GM19043 (cell line): ENCODE measurements around the gene ANKMY1.
"Not testable (repeated sequence)": the region's sequence is repeated elsewhere in the genome, so short reads cannot be mapped to it uniquely, and the experiment has no call there.

Experiments
- ATAC-seq: cut with Tn5 transposase; IDR thresholded peaks from one replicate; pipeline ENCODE4 v1.9.1; 2021; ENCODE audit warnings: low read depth; ENCODE audit not compliant: unreplicated experiment

Gene ANKMY1

GRCh38 chr2:240557101-240557751, 562 bp downstream of the ANKMY1 start:
- no peak for ATAC-seq

DNA sequence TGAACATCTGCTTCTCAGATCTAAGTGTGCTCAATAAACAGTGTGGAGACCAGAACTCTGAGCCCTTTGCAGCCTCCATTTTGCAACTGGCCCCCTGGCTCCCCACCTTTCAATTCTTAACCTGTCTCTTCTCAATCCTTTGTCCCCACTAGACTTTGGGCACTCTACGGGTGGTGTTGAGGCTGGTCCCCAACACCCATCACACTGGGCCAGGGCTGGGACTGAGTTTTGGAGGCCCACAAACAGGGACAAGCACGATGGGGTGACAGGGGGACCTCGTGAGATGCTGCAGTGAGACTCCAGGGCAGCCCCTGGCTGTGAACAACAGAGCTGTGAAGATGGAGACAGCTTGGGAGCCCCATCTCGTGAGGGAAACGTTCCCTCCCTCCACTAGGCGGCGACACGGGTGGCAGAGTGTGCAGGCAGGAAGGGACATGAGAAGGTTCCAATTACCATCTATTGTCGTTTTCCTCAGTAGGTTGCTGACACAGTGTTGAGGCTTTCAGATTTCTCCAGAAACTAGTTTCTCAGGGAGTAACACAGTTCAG, 1.2 kb downstream of the ANKMY1 start:
- ATAC-seq, result no peak

DNA sequence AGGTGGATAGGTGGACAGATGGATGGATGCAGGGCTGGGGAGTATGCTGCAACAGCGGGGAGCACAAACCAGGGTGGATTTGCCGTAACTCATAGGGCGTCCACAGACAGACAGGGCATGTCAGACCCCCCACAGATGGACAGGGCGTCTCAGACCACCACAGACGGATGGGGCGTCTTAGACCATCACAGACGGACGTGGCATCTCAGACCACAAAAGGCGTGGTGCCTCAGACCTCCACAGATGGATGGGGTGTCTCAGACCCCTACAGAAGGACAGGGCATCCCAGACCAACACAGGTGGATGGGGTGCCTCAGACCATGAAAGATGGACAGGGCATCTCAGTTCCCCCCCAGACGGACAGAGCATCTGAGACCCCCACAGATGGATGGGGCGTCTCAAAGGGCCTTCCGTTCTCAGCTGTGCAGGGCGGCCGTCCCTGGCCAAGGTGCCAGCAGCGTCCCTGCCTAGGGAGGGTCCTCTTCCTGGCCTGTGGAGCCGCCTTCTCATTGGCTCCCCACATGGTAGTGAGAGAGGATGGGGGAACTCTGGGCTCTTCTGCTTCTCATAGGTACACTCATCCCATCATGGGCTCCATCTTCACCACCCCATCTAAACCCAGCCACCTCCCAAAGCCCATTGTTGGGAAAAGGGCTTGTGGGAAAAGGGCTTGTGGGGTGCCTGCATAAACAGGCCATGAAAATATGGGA, 2.1 kb downstream of the ANKMY1 start:
- no peak for ATAC-seq

DNA sequence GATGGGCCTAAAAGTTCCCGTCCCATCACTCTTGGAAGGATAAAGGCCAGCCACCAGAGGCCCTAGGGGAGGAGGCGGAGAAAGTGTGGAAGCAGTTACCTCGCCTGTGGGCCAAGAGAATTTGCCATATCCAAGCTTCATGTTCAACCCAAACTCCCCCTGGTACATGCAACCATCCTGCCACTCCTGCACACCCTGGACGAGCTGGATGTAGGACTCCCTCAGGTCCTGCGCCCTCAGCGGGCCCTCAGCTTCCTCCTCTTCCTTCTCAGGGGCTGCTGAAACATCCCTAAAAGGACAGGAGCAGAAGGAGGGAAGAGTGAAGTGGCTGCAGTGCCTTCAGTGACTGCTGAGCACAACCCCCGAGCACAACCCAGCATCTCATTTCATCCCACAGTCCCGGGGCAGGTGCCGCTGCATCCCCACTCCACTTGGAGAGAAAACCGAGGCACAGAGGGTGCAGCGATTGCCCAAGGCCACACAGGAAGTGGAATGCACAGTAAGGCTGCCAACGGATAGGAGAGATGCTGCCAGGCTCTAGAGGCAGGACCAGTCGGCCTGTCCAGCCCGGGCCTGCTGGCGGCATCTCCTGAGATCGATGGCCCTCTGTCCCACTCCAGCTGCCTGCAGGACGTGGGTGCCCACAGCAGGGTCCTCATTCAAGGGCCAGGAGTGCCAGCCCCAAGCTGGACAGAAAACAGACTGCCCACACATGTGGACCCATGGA, 2.9 kb downstream of the ANKMY1 start:
- ATAC-seq, result no peak

GRCh38 chr2:240553956-240554480, 3.8 kb downstream of the ANKMY1 start:
- no peak for ATAC-seq

- ATAC-seq, result no peak
These were observed 6.0 kb downstream of the ANKMY1 start for GRCh38 chr2:240551811-240552210.

DNA sequence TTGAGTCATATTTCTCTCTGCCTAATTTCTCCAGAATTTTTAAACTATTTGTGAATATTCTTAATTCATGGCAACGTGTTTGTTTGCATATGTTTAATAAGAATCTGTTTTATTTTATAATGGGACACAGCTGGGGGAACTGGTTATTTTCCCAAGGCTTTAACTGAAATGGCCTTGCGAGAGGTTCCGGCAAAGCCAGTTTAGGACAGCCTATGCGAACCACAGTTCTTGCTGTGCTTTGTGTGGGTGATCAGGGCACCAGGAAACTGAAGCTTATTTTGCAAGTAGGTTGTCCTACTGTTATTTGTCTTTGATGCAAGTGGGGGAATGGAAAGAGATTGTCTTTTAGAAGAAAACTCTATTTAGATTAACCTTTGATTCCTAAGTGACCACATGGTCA, 6.5 kb downstream of the ANKMY1 start:
- no peak for ATAC-seq

- no peak for ATAC-seq
These were observed 17.9 kb downstream of the ANKMY1 start for GRCh38 chr2:240539906-240540305.

DNA sequence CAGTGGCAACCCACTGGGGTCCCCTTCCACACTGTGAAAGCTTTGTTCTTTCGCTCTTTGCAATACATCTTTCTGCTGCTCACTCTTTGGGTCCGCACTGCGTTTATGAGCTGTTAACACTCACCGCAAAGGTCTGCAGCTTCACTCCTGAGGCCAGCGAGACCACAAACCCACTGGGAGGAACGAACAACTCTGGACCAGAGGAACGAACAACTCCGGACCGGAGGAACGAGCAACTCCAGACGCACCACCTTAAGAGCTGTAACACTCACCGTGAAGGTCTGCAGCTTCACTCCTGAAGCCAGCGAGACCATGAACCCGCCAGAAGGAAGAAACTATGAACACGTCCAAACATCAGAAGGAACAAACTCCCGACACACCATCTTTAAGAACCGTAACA, 18.7 kb downstream of the ANKMY1 start:
- not testable (repeated sequence) for ATAC-seq

DNA sequence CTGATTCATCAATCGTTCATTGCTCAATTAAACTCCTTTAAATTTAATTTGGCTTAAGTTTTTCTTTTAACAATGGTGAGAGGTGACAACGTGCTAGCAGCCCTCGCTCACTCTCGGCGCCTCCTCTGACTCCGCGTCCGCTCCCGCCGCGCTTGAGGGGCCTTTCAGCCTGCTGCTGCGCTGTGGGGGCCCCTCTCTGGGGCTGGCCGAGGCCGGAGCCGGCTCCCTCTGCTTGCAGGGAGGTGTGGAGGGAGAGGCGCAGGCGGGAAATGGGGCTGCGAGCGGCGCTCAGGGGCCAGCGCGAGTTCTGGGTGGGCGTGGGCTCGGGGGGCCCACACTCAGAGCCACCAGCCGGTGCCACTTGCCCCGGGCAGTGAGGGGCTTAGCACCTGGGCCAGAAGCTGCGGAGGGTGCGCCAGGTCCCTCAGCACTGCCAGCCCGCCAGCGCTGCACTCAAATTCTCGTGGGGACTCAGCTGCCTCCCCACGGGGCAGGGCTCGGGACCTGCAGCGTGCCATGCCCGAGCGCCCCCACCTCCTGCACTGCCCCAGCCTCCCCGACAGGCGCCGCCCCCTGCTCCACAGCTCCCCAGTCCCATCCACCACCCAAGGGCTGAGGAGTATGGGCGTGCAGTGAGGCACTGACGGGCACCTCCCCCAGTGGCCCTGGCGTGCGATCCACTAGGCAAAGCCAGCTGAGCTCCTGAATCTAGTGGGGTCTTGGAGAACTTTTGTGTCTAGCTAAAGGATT, 19.6 kb downstream of the ANKMY1 start:
- no peak for ATAC-seq

DNA sequence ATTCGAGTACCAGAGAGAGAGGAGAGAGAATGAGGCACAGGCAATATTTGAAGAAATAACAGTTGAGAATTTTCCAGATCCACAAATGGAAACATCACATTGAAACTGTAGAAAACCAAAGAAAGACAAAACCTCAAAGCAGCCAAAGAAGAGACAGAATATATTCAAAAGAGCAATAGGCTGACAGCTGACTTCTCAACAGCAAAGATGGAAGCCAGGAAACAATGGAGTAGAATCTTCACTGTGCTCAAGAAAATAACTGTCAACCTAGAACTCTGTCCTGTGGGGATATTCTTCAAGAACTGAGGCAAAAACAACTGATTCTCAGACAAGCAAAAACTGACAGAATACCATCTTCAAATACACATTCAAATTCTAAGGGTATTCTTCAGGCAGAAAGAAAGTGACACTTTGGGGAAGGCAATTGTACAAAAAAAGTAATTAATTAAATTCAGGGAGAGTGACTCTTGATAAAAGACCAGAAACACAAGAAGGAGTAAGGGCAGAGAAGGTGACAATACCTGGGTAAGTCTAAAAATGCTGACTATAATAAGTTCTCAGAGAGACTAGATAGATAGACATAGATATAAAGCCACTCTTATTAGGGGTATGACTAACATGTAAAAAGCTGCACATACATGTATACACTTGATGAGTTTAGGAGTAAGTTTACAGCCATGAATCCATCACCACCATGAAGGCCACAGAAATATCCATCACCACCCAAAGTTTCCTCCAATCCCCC, 25.6 kb downstream of the ANKMY1 start:
- ATAC-seq, result no peak

DNA sequence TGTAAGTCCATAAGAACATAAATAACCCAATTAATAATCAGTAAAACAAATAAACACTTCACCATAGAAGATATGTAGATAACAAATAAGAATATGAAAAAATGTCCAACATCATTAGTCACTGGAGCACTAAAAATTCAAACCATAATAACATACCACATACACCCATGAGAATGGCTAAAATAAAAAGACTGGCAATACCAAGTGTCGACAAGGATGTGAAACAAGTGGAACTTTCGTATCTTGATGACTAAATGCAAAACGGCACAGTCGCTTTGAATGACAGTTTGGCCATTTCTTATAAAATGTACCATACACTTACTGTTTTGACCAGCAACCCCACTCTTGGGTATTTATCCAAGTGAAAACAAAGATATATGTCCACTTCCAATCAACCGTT, 26.8 kb downstream of the ANKMY1 start:
- ATAC-seq, result no peak

GRCh38 chr2:240530181-240530580, 27.6 kb downstream of the ANKMY1 start:
- ATAC-seq, result no peak

- ATAC-seq, result no peak
These were observed 28.3 kb downstream of the ANKMY1 start for GRCh38 chr2:240529344-240529999.

DNA sequence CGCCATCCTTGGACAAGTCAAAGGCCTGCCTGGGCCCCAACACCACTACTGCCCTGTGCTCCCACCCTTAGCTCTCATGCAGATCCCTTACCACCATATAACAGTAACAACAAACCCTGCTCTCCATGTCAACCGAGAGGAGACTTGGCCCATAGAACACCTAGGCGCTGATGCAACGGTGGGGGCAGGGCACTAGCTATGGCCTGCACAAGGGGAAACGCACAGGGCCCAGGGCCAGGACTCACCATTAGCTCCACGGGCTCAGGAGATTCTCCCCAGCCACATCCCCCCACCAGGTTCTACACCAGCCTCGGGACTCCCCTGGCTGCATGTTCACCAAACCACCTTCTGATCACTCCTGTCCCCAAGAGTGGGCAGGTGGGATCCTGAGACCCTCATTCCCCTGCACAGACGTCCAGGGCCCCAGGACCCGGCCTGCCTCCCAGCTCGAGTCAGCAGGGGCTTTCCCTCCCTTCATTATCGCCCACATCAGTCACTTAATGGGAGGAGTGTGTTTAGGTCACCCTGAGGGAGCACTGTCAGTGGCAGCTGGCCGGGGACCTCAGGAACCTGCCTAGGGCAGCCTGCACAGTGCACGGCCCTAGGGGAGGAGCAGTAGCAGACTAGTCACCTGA, 29.3 kb downstream of the ANKMY1 start:
- no peak for ATAC-seq

DNA sequence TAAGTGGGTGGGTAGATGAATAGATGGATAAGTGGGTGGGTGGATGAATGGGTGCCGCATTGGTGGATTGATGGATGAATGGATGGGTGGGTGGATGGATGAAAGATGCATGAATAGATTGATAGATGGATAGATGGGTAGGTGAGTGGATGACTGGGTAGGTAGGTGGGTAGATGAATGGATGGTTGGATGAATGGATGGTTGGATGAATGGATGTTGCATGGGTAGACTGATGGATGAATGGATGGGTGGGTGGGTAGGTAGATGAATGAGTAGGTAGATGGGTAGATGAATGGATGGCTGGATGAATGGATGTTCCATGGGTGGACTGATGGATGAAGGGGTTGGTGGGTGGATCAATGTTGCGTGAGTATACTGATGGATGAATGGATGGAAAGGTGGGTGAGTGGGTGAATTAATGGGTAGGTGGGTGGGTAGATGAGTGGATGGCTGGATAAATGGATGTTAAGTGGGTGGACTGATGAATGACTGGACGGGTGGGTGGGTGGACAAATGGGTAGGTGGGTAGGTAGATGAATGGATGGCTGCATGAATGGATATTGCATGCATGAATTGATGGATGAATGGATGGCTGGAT, 30.5 kb downstream of the ANKMY1 start:
- ATAC-seq, result no peak

GRCh38 chr2:240526521-240526920, 31.3 kb downstream of the ANKMY1 start:
- ATAC-seq, result no peak

GRCh38 chr2:240525802-240526201, 32.0 kb downstream of the ANKMY1 start:
- ATAC-seq, result no peak
